HepG2 (cell line): ENCODE data around the gene DEFB112. TPM values are rescaled to one million over a fixed set of nuclear protein-coding genes. Genes with fewer than 3 reads are reported as not detected.

Experiments
- ATAC-seq: fragments of 200-7000 bp; cut with Tn5 transposase; 3 replicates; pipeline ENCODE4 v1.9.1; 2020; ENCODE audit warnings: mild to moderate bottlenecking, moderate library complexity
- BruUV-seq: library from RNA; stranded (reverse); fragments of 400-500 nt; replicated peaks from 2 replicates; lab custom pipeline; 2021; lab: Mats Ljungman, UMichigan
- CTCF ChIA-PET: fragments of 300-600 bp; formaldehyde crosslinking; extraction: SDS; loops from one replicate; lab custom pipeline; 2021; ENCODE audit warnings: low total read pairs, inconsistent platforms, low intra/inter-chr PET ratio; lab: Yijun Ruan, JAX
- POLR2A ChIA-PET: fragments of 350-600 bp; sonication (Branson Sonifier 250); formaldehyde crosslinking; loops from one replicate; lab custom pipeline; 2020; ENCODE audit warnings: antibody characterized with exemption, inconsistent platforms; lab: Yijun Ruan, JAX
- DNase-seq: peaks from one replicate; pipeline ENCODE4 v3.0.0-alpha.2; 2015; ENCODE audit warnings: low spot score
- FAIRE-seq: peaks from 3 replicates; lab custom pipeline; 2011; peaks lifted over from hg19 to GRCh38; lab: Jason Lieb, UNC
- H2AFZ ChIP-seq: one replicate; pipeline ENCODE4 v1.6.1; 2011; ENCODE audit warnings: low read length, inconsistent platforms
- H3K27ac ChIP-seq: fragments of 300-600 bp; 3 replicates; pipeline ENCODE4 v1.8.0; 2011; ENCODE audit warnings: mixed run types, mild to moderate bottlenecking, mixed read lengths, low read length, inconsistent platforms; ENCODE audit not compliant: insufficient read depth; ENCODE audit errors: extremely low read length
- H3K27me3 ChIP-seq, 2 experiments: fragments of 200-600 bp in 1 of 2; 2 replicates in 1 of 2; 3 replicates in 1 of 2; pipeline versions ENCODE4 v1.6.0 to v1.8.0; 2011; ENCODE audit warnings: low read length in 2 of 2, mild to moderate bottlenecking in 2 of 2, moderate library complexity in 2 of 2, inconsistent platforms in 1 of 2; ENCODE audit not compliant: insufficient read depth in 2 of 2, control insufficient read depth in 1 of 2
- H3K36me3 ChIP-seq, 2 experiments: fragments of 200-600 bp in 1 of 2; replicated peaks in 1 of 2; 2 replicates in 1 of 2; 3 replicates in 1 of 2; pipeline versions ENCODE4 v1.5.1 to v1.8.0; 2011; ENCODE audit warnings: low read length in 2 of 2, inconsistent platforms in 1 of 2; ENCODE audit not compliant: insufficient read depth in 2 of 2, control insufficient read depth in 1 of 2
- H3K4me1 ChIP-seq: 2 replicates; pipeline ENCODE4 v1.5.1; 2012; ENCODE audit warnings: low read length, inconsistent platforms; ENCODE audit not compliant: insufficient read depth
- H3K4me2 ChIP-seq: 2 replicates; pipeline ENCODE4 v1.6.0; 2011; ENCODE audit warnings: low read depth, low read length, inconsistent platforms
- H3K4me3 ChIP-seq, 3 experiments: fragments of 200-600 bp in 1 of 3; sonication (generic), shearing (Covaris generic) in 1 of 3; replicated peaks in 1 of 3; 2 replicates each; pipeline ENCODE4 v1.5.1; 2011 to 2016; ENCODE audit warnings: low read length in 3 of 3, inconsistent platforms in 2 of 3, low read depth in 2 of 3, mild to moderate bottlenecking in 2 of 3, control low read depth in 1 of 3, mixed read lengths in 1 of 3; ENCODE audit not compliant: insufficient read depth in 1 of 3
- H3K79me2 ChIP-seq: one replicate; pipeline ENCODE4 v1.6.1; 2011; ENCODE audit warnings: low read length, inconsistent platforms; ENCODE audit not compliant: insufficient read depth
- H3K9ac ChIP-seq: 2 replicates; pipeline ENCODE4 v1.6.0; 2011; ENCODE audit warnings: mild to moderate bottlenecking, low read depth, low read length, inconsistent platforms; ENCODE audit not compliant: insufficient read depth
- H3K9me3 ChIP-seq: 2 replicates; pipeline ENCODE4 v1.5.1; 2012; ENCODE audit warnings: mild to moderate bottlenecking, low read length
- H4K20me1 ChIP-seq: 2 replicates; pipeline ENCODE4 v1.6.0; 2011; ENCODE audit warnings: inconsistent platforms, mild to moderate bottlenecking, low read length, moderate library complexity; ENCODE audit not compliant: insufficient read depth
- NCOR1 ChIP-seq: fragments of 200-600 bp; sonication (generic); IDR thresholded peaks from 2 replicates; pipeline ENCODE4 v1.7.0; 2017; ENCODE audit warnings: antibody characterized with exemption, low read length, borderline replicate concordance
- NR3C1 ChIP-seq: sonication (generic); formaldehyde crosslinking; IDR thresholded peaks from 2 replicates; pipeline ENCODE4 v1.4.0; 2020; ENCODE audit warnings: missing genetic modification reagents
- POLR2AphosphoS2 ChIP-seq: IDR thresholded peaks from 2 replicates; pipeline ENCODE4 v1.6.1; 2011; ENCODE audit warnings: low read depth, low read length, improper control_type of control experiment
- ZFP62 ChIP-seq: sonication (generic); formaldehyde crosslinking; IDR thresholded peaks from 2 replicates; pipeline ENCODE4 v1.4.0; 2020; ENCODE audit warnings: missing genetic modification reagents
- ZNF17 ChIP-seq: sonication (generic); formaldehyde crosslinking; IDR thresholded peaks from 2 replicates; pipeline ENCODE4 v1.5.0; 2020; ENCODE audit warnings: mild to moderate bottlenecking, missing genetic modification reagents
- ZNF33B ChIP-seq: sonication (generic); formaldehyde crosslinking; IDR thresholded peaks from 2 replicates; pipeline ENCODE4 v1.5.1; 2020; ENCODE audit warnings: mild to moderate bottlenecking, missing genetic modification reagents
- ZNF44 ChIP-seq: sonication (generic); formaldehyde crosslinking; IDR thresholded peaks from 2 replicates; pipeline ENCODE4 v1.5.1; 2020; ENCODE audit warnings: mild to moderate bottlenecking, missing genetic modification reagents
- ZNF552 ChIP-seq: sonication (generic); formaldehyde crosslinking; IDR thresholded peaks from 2 replicates; pipeline ENCODE4 v1.9.0; 2022; ENCODE audit warnings: missing genetic modification reagents, mild to moderate bottlenecking, borderline replicate concordance
- ZNF670 ChIP-seq: sonication (generic); formaldehyde crosslinking; IDR thresholded peaks from 2 replicates; pipeline ENCODE4 v1.8.0; 2022; ENCODE audit warnings: mild to moderate bottlenecking, missing genetic modification reagents, borderline replicate concordance
- ZNF839 ChIP-seq: sonication (generic); formaldehyde crosslinking; IDR thresholded peaks from 2 replicates; pipeline ENCODE4 v1.4.0; 2020; ENCODE audit warnings: missing genetic modification reagents, mild to moderate bottlenecking, borderline replicate concordance
- WGBS: methylation state at CpG from one replicate; pipeline ENCODE4 v1.1.6; 2017; ENCODE audit warnings: low lambda C conversion rate; 5-methylcytosine and 5-hydroxymethylcytosine counted together
- in situ Hi-C: cut with HindIII; loops from 2 replicates; pipeline ENCODE4 v1.10.0; 2017; ENCODE audit warnings: low pct_unique_long_range_greater_than_20kb; ENCODE audit not compliant: extremely low pct_ligation_motif_present
- intact Hi-C: fragments of 100-400 bp; cut with micrococcal nuclease; formaldehyde crosslinking; loops from one replicate; pipeline ENCODE4 v1.10.0; 2022; ENCODE audit not compliant: unreplicated experiment
- polyA plus RNA-seq, 8 experiments: library from polyadenylated mRNA; depleted of rRNA in 3 of 8; stranded (reverse) in 7 of 8; unstranded in 1 of 8; fragments of >200 nt; fragmentation: Illumina TruSeq in 4 of 8; extraction: Trizol in 4 of 8; gene quantifications; 2 replicates each; pipeline versions ENCODE4 v1.2.1 to v1.2.3, GENCODE V29; 2011 to 2016; ENCODE audit warnings: low read depth in 4 of 8, missing spikeins in 1 of 8, mixed read lengths in 1 of 8; ENCODE audit not compliant: insufficient read depth in 1 of 8
- total RNA-seq, 5 experiments: library from RNA; depleted of rRNA; stranded (reverse); fragments of >200 nt; fragmentation: Illumina TruSeq; extraction: Trizol; gene quantifications; 2 replicates each; pipeline ENCODE4 v1.2.3, GENCODE V29; 2016; ENCODE audit warnings: low read depth in 1 of 5
- TF ChIP-seq, protein P1 (sequence below): sonication (generic); formaldehyde crosslinking; IDR thresholded peaks from 2 replicates; pipeline ENCODE4 v1.4.0; 2020; ENCODE audit warnings: mild to moderate bottlenecking, missing genetic modification reagents
- TF ChIP-seq, protein P2 (sequence below): IDR thresholded peaks from 2 replicates; pipeline ENCODE4 v1.4.0; 2020; ENCODE audit warnings: mild to moderate bottlenecking, missing genetic modification reagents

Gene DEFB112
- total and polyA plus RNA-seq, 2 of the 13 experiments (the other 11 are each of a cell fraction or from before 2014, with no cell fraction given) = not detected

DNA sequence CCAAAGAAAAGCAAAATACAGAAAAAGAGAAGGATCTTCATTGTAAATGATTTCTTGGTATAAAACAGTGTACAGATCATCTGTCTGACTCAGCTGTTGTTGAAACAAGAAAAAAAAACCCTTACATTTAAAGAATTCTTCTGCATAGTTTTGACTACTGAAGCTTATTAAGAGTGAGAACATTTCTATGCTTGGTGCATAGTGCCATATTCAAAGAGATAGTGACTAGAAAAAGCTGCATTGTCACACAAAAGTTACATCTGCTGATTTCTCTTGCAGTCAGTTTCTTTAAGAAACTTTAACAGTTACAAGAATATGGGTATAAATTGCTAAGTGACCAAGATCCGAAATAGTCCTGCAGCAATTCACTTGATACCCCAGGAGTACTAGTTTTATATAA, at the start of gene DEFB112 (continued):
- TF ChIP-seq, protein P1, sequence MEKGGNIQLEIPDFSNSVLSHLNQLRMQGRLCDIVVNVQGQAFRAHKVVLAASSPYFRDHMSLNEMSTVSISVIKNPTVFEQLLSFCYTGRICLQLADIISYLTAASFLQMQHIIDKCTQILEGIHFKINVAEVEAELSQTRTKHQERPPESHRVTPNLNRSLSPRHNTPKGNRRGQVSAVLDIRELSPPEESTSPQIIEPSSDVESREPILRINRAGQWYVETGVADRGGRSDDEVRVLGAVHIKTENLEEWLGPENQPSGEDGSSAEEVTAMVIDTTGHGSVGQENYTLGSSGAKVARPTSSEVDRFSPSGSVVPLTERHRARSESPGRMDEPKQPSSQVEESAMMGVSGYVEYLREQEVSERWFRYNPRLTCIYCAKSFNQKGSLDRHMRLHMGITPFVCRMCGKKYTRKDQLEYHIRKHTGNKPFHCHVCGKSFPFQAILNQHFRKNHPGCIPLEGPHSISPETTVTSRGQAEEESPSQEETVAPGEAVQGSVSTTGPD (CRISPR knock-in tag) = no peak
- TF ChIP-seq ZNF839 (CRISPR knock-in tag) = no peak
- TF ChIP-seq NR3C1 (CRISPR knock-in tag) = no peak
- TF ChIP-seq ZFP62 = no peak
- TF ChIP-seq ZNF552 (CRISPR knock-in tag) = no peak
- no peak for TF ChIP-seq ZNF44 (CRISPR knock-in tag)
- no peak for TF ChIP-seq ZNF33B (CRISPR knock-in tag)

DNA sequence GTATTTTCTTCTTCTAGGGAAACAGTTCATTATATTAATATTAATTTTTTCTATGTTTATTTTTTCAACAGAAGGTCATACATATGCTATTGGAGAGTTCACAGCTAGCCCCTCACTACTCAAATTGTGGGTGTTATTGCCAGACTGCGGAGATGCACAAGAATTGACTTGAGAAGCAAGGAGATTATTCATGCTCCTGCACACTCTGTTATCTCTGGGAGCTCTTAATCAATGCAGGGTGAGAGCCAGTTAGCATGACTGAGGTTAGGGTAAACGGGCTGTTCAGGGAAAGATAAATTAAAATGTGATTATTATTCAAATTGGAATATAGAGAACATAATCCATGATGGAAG, 48.9 kb upstream of the DEFB112 start:
- in situ Hi-C loops = no loop called here
- no peaks in the 10 kb centered on the region for H3K27me3 ChIP-seq
- CTCF ChIA-PET = no interaction called here
- no peaks in the 10 kb centered on the region for H3K9me3 ChIP-seq
- FAIRE-seq (no peak), ATAC-seq (no peak), DNase-seq (no peak)
- no peaks in the 10 kb centered on the region for H3K79me2 ChIP-seq
- no peaks in the 10 kb centered on the region for H3K36me3 ChIP-seq
- no peaks in the 10 kb centered on the region for H4K20me1 ChIP-seq
- no peak overlapping the region for H3K4me3 ChIP-seq
- 81% methylated on average over 2 of the region's 2 CpGs for WGBS
- intact Hi-C loops = no loop called here
- BruUV-seq = no TSS peak
- POLR2A ChIA-PET = no interaction called here
- H3K27ac ChIP-seq = no peak overlapping the region
- H2AFZ ChIP-seq = no peak overlapping the region
- H3K4me1 ChIP-seq = peaks cover 35% of the 10 kb centered on the region
- TF ChIP-seq ZNF670 (no peak), ZNF17 (CRISPR knock-in tag) (no peak), NCOR1 (no peak), POLR2AphosphoS2 (no peak)
- TF ChIP-seq, protein P2, sequence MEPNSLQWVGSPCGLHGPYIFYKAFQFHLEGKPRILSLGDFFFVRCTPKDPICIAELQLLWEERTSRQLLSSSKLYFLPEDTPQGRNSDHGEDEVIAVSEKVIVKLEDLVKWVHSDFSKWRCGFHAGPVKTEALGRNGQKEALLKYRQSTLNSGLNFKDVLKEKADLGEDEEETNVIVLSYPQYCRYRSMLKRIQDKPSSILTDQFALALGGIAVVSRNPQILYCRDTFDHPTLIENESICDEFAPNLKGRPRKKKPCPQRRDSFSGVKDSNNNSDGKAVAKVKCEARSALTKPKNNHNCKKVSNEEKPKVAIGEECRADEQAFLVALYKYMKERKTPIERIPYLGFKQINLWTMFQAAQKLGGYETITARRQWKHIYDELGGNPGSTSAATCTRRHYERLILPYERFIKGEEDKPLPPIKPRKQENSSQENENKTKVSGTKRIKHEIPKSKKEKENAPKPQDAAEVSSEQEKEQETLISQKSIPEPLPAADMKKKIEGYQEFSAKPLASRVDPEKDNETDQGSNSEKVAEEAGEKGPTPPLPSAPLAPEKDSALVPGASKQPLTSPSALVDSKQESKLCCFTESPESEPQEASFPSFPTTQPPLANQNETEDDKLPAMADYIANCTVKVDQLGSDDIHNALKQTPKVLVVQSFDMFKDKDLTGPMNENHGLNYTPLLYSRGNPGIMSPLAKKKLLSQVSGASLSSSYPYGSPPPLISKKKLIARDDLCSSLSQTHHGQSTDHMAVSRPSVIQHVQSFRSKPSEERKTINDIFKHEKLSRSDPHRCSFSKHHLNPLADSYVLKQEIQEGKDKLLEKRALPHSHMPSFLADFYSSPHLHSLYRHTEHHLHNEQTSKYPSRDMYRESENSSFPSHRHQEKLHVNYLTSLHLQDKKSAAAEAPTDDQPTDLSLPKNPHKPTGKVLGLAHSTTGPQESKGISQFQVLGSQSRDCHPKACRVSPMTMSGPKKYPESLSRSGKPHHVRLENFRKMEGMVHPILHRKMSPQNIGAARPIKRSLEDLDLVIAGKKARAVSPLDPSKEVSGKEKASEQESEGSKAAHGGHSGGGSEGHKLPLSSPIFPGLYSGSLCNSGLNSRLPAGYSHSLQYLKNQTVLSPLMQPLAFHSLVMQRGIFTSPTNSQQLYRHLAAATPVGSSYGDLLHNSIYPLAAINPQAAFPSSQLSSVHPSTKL (CRISPR knock-in tag) = no peak
- H3K9ac ChIP-seq = no peak overlapping the region
- no peak overlapping the region for H3K4me2 ChIP-seq
